GM13976 (cell line): Measurements from ENCODE around the gene IGFL2.

ENCODE experiments used
- DNase-seq: peaks from one replicate; pipeline ENCODE4 v3.0.0; 2012; ENCODE audit warnings: low spot score
- in situ Hi-C: fragments of 300-500 bp; cut with MboI; formaldehyde crosslinking; loops from one replicate; pipeline ENCODE4 v1.12.0; 2022; ENCODE audit warnings: low sequenced_read_pairs, mixed read lengths, inconsistent platforms; ENCODE audit not compliant: unreplicated experiment
- TF ChIP-seq, protein P1 (sequence below): IDR thresholded peaks from 2 replicates; pipeline ENCODE4 v1.5.1; 2012; ENCODE audit warnings: borderline replicate concordance, mild to moderate bottlenecking; ENCODE audit not compliant: insufficient read depth; ENCODE audit errors: extremely low read depth, missing control alignments, control extremely low read depth

Gene IGFL2

DNA sequence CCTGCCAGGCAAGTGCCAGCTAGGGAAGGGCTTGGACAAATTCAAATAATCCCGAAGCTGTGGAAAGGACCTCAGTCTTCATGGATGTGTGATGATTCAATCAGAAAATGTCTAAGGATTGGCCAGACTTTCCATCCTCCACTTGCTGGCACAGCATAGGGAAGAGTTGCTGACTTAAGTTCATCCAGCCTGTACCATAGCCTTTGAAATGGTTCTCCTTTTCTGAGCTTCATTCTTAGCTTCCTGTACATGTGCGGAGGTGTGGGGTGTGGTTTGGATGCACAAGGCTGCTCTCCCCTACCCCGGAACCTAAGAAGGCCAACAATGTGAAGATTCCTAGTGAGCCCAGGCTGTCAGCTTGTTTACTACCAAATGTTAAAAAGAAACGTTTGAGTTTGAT, 22.6 kb upstream of the IGFL2 start:
- TF ChIP-seq, protein P1, sequence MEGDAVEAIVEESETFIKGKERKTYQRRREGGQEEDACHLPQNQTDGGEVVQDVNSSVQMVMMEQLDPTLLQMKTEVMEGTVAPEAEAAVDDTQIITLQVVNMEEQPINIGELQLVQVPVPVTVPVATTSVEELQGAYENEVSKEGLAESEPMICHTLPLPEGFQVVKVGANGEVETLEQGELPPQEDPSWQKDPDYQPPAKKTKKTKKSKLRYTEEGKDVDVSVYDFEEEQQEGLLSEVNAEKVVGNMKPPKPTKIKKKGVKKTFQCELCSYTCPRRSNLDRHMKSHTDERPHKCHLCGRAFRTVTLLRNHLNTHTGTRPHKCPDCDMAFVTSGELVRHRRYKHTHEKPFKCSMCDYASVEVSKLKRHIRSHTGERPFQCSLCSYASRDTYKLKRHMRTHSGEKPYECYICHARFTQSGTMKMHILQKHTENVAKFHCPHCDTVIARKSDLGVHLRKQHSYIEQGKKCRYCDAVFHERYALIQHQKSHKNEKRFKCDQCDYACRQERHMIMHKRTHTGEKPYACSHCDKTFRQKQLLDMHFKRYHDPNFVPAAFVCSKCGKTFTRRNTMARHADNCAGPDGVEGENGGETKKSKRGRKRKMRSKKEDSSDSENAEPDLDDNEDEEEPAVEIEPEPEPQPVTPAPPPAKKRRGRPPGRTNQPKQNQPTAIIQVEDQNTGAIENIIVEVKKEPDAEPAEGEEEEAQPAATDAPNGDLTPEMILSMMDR, result no peak
- DNase-seq, result no peak
- in situ Hi-C loops, result no loop called here

DNA sequence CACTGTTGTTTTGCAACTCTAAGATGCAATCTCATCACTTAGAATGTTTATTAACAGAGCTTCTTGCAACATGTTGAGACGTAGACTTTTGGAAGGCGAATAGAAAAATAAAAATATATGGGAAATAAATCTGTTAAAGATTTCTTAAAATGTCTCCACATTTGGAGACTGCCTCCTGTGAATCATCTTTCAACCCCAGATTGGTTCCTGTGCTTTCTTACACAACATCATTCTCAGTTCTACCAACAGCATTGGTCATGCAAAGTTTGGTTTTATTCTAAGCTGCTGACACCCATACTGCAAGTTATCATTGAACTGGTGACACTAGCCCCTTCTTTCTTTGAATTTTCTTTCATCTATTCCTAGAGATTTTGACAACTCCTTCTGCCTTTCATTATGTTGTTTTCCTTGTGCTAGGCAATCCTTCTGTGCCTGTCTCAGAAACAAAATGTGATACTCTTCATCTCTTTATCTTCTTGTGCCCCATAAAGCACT, 21.9 kb upstream of the IGFL2 start:
- no peak for DNase-seq
- TF ChIP-seq, protein P1, result no peak
- in situ Hi-C loops, result no loop called here

DNA sequence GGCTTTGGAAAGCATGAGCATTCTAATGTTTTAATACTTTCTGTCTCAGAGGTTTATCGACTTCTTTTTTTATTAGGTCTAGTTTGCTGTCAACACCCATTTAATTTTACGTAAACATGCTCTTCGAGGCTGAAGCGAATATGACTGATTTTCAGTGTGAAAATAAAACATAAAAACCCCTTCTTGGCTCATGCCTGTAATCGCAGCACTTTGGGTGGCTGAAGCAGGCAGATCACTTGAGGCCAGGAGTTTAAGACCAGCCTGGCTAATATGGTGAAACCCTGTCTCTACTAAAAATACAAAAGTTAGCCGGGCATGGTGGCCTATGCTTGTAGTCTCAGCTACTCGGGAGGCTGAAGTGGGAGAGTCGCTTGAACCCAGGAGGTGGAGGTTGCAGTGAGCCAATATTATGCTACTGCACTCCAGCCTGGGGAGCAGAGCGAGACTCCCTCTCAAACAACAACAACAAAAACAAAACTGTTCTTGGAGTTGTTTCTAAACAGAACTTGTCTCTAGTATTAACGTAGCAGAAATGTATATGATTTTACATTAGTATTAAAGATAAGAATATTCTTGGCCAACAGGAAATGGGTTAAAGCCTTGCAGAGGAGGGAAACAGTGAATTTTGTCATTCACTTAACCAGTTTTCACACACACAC, 16.4 kb upstream of the IGFL2 start:
- in situ Hi-C loops, result no loop called here
- DNase-seq, result no peak
- TF ChIP-seq, protein P1, result no peak

DNA sequence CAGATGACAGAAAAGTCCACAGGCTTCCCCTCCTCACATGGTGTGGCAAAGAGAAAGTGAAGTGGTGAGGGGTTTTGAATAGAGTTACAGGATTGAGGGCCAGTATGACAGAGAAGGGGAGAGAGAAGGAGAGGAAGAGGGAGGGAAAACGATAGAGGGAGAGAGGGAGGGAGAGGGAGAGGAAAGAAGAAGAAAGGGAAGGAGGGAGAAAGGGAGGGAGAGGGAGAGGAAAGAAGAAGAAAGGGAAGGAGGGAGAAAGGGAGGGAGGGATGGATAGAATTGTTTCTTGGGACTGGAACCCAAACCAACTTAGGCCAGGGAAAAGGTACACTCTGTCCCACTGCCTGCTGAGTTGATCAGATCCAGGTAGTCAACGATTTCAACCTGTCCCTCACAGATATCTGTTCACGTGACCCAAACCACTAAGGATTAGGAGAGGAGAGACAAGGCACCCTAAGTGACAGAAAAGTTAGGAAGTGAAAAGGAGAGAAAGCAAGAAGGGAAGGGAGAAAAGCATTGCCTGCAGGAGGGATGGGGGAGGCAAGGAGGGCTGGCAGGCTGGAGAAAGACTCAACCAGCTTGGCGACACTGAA, 15.4 kb upstream of the IGFL2 start:
- in situ Hi-C loops, result no loop called here
- TF ChIP-seq, protein P1, result no peak
- no peak for DNase-seq

DNA sequence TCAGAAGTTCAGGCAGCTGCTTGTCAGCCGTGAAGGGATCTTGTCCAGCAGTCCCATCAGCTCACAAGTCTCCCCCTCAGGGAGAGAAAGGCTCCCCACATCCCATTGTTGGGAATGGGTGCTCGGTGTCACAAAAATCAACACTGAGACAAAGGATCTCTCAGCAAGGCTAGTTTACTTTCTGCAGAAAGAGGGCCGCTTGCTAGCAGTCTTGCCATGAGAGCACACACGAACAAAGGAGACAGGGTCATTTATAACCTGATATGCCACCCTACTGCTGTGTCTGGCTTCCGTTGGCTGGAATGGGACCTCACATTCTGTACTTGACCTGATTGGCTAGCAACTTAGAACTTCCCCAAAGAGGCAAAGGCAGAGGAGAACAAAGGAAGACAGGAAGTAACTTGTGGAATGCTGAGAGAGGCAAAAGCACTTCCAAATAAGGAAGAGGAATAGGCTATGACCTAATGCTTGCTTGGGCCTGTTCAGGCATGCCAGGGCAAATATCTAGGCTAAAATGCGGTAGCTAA, 14.9 kb upstream of the IGFL2 start:
- TF ChIP-seq, protein P1, result no peak
- in situ Hi-C loops, result no loop called here
- no peak for DNase-seq

DNA sequence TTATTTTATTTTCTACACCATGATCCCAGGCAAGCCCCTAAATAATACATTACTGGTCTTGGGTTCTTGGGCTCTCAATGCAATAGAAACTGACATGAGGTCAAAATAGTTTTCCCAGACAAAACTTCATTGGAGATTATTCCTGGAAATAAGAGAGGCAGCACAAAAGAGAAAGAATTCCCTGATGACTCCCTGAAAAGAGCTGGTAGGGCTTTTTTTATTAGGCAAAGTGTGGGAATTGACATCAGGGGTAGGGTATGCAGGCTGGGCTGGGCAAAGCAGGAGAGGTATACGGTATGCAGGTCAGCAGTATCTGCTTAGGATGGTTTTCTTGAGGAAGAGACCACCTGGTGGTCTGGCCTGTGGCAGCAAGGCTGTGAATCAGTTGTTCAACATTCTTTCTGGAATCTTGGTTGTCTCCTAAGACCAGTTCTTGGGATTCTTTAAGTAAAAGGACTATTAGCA, 14.2 kb upstream of the IGFL2 start:
- in situ Hi-C loops, result no loop called here
- no peak for DNase-seq
- TF ChIP-seq, protein P1, result no peak

DNA sequence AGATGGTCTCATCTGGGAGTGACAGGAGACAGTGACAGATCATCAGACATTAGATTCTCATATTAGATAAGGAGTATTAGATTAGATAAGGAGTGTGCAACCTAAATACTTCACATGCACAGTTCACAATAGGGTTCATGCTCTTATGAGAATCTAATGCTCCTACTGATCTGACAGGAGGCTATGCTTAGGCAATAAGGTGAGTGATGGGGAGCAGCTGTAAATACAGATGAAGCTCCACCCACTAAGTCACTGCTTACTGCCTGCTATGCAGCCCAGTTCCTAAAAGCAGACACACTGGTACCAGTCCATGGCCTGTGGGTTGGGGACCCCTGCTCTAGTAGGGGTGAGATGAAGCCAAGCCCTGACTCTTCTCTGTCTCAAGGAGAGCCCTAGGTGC, 13.5 kb upstream of the IGFL2 start:
- no peak for DNase-seq
- TF ChIP-seq, protein P1, result no peak
- in situ Hi-C loops, result no loop called here
